Activated CD4-positive, alpha-beta T cell treated with anti-CD3 and anti-CD28 coated beads, Interleukin-2, amount 10 ng/mL, durations not matched to agents 7 days and 5 days (primary cell): Measurements from ENCODE around the gene EVI5L. TPM values are rescaled to one million over a fixed set of nuclear protein-coding genes. Genes with fewer than 3 reads are reported as not detected.

Source experiments
- CTCF ChIA-PET: fragments of 350-600 bp; sonication (Branson Sonifier 250); formaldehyde crosslinking; loops from one replicate; lab custom pipeline; 2021; ENCODE audit warnings: antibody characterized with exemption; lab: Charles Lee
- POLR2A ChIA-PET: fragments of 350-600 bp; sonication (Branson Sonifier 250); formaldehyde crosslinking; loops from one replicate; lab custom pipeline; 2021; ENCODE audit warnings: antibody characterized with exemption; lab: Charles Lee
- DNase-seq: peaks from one replicate; pipeline ENCODE4 v3.0.0-alpha.2; 2020
- H3K27ac Mint-ChIP-seq: one replicate; pipeline ENCODE4 v1.8.0; 2021; ENCODE audit warnings: mild to moderate bottlenecking, moderate library complexity, mixed read lengths
- H3K27me3 Mint-ChIP-seq: one replicate; pipeline ENCODE4 v1.8.0; 2021; ENCODE audit warnings: mixed read lengths
- H3K36me3 Mint-ChIP-seq: one replicate; pipeline ENCODE4 v1.8.0; 2021; ENCODE audit warnings: low read depth, mixed read lengths
- H3K4me1 Mint-ChIP-seq: one replicate; pipeline ENCODE4 v1.8.0; 2021; ENCODE audit warnings: mixed read lengths
- H3K4me3 Mint-ChIP-seq: one replicate; pipeline ENCODE4 v1.8.0; 2021; ENCODE audit warnings: mild to moderate bottlenecking, moderate library complexity, mixed read lengths
- H3K9me3 Mint-ChIP-seq: one replicate; pipeline ENCODE4 v1.8.0; 2021; ENCODE audit warnings: mixed read lengths
- total RNA-seq, 2 experiments: library from RNA; stranded (reverse); gene quantifications; one replicate each; pipeline ENCODE4 v1.2.3, GENCODE V29; 2021

EVI5L gene
- total RNA-seq, 2 experiments from 2014 or later: 9.7 to 11.2 TPM

DNA sequence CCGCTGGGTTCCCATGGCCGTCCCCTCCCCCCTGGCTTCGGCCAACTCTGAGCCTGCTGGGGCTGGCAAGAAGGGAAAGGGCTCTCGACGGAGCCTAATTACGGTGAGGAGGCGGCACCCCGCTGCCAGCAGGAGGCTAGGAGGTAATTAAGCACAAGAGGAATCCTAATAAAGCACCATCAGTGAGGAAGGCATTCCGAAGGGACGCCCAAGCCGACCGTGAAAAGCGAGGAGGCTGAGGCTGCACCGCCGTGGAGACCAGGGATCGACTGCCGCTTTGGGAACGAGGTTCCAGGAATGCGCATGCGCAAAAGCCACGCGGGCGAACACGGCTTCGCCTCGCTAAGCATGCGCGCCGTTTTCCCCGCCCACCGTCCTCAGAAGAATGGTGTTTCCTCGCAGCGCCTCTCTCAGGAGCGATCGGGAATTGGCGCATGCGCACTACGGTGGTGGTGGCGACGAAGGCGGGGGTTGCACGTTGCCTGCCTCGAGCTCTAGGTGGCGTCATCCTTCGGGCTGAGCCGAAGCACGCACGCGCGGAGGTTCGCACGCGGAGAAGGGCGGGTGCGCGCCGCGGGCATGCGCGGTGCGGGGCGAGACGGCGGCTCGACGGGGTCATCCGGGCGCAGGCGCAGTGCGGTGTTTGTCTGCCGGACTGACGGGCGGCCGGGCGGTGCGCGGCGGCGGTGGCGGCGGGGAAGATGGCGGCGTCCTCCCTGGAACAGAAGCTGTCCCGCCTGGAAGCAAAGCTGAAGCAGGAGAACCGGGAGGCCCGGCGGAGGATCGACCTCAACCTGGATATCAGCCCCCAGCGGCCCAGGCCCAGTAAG lies 73.4 kb downstream of the EVI5L start, which contains the start of gene MAP2K7:
Gene MAP2K7 (plus strand): TSS at position 634 of the 830 bp plus-strand sequence. CDS start 68 bp downstream, at position 702.
- peak within 1 kb of the TSS; percentile 94 for H3K27ac Mint-ChIP-seq
- peaks cover 29% of the 10 kb centered on the region for H3K4me1 Mint-ChIP-seq
- H3K9me3 Mint-ChIP-seq: no peaks in the 10 kb centered on the region
- peak; percentile 100 for DNase-seq
- no peaks in the 10 kb centered on the region for H3K27me3 Mint-ChIP-seq
- H3K4me3 Mint-ChIP-seq: peak within 1 kb of the TSS; percentile 81
- POLR2A ChIA-PET: interaction anchor here (0.6 kb wide), 1 partner anchor 543 kb away, joined by 12 read pairs; no protein-coding TSS in a partner anchor
- peaks cover 10% of the 10 kb centered on the region for H3K36me3 Mint-ChIP-seq
- CTCF ChIA-PET: interaction anchor here (0.6 to 1.6 kb wide), 18 partner anchors 8 to 335 kb away, joined by 3 to 19 read pairs (median 4); partner anchors contain the start of genes SNAPC2, TIMM44 and TRAPPC5

DNA sequence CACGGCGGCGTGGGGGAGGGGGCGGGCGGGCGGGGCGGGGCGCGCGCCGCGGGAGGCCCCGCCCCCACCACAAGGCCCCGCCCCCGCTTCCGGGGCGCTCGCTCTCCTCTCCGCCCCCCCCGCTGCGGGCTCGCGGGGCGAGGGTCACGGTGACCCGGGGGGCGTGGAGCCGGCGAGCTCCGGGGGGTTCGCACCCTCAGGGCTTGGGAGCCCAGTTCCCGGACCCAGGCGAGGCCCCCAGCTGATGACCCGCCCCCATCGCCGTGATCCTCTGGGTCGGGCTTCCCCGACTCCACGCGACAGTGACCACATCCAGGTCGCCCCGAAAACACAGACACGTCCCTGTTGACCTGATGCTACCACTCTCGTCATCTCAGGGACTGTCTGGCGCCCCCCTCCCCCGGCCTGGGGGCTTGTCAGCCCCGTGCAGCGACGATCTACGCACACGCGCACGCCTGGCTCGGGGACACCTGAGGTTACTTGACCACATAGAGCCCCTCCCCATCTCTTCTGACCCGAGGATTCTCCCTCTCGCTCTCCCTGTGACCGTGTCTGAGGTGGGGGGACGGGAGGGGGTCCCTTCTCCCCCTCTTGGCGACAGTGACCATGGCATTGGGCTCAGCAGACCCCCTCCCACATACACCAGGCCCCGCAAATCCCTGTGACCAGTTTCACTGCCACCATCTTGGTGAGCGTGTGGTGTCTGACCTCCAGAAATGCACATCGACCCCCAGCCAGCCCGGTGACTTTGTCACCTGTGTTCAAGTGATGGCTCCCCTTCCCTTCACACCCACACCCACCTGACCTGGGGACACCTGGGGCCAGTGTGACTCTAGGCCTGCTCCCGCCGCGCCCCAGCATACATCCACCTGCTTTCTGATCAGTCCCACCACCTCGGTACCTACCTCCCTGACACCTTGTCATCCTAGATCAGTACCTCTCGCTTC lies 74.3 kb downstream of the EVI5L start:
- POLR2A ChIA-PET: interaction anchor here (0.6 kb wide), 1 partner anchor 543 kb away, joined by 12 read pairs; no protein-coding TSS in a partner anchor
- no peaks in the 10 kb centered on the region for H3K27me3 Mint-ChIP-seq
- peak overlapping the region; percentile 94 for H3K27ac Mint-ChIP-seq
- CTCF ChIA-PET: interaction anchor here (0.6 to 1.6 kb wide), 18 partner anchors 8 to 336 kb away, joined by 3 to 19 read pairs (median 4); partner anchors contain the start of genes SNAPC2, TIMM44 and TRAPPC5
- peaks cover 10% of the 10 kb centered on the region for H3K36me3 Mint-ChIP-seq
- H3K4me3 Mint-ChIP-seq: peak overlapping the region; percentile 81
- H3K9me3 Mint-ChIP-seq: no peaks in the 10 kb centered on the region
- peaks cover 29% of the 10 kb centered on the region for H3K4me1 Mint-ChIP-seq
- peak; percentile 69 for DNase-seq

DNA sequence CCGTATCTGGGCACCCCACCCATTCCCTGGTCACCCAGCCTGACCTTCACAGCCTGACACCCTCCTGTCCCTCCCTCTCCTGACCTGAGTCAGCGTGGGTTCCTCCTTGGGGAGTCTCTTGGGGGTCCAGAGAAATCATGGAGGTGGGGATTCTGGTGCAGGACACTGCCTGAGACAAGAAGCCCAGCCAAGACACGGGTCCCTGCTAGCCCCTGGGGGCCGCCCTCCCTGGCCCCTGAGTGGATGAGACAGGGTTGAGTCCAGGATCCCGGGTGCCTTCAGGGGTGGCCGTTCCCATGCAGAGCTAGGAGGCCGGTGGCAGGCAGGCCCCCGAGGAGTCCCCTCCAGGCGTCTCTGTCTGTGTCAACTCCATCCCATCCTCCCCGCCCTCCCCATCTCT lies 75.2 kb downstream of the EVI5L start:
- no peaks in the 10 kb centered on the region for H3K27me3 Mint-ChIP-seq
- CTCF ChIA-PET: interaction anchor here (0.6 kb wide), 1 partner anchor 28 kb away, joined by 3 read pairs; no protein-coding TSS in a partner anchor
- H3K9me3 Mint-ChIP-seq: no peaks in the 10 kb centered on the region
- no peak for DNase-seq
- peak overlapping the region; percentile 94 for H3K27ac Mint-ChIP-seq
- peaks cover 10% of the 10 kb centered on the region for H3K36me3 Mint-ChIP-seq
- peaks cover 29% of the 10 kb centered on the region for H3K4me1 Mint-ChIP-seq
- H3K4me3 Mint-ChIP-seq: peak overlapping the region; percentile 78
- POLR2A ChIA-PET: no interaction called here

DNA sequence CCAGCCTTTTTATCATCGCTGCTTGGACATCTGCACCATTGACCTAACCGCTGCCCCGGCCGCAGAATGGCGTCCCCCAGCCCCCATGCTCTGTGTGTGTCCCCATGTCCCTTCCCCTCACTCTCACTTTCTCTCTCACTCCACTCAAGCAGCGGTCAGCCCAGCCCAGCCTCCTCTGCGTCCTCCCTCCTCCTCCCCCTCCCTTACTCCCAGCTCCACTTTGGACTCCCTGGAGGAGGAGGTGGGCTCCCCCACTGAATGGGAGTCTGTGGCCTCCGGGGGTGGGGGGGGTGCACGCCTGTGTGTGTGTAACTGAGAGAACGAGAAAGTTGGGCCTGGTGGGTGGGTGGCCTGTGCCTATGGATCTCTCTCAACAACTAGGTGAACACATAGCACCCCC lies 75.8 kb downstream of the EVI5L start:
- CTCF ChIA-PET: interaction anchor here (1.3 kb wide), 1 partner anchor 12 kb away, joined by 3 read pairs; no protein-coding TSS in a partner anchor
- Mint-ChIP-seq H3K36me3 (peaks cover 14% of the 10 kb centered on the region), H3K4me3 (peak overlapping the region; percentile 69), H3K27me3 (no peaks in the 10 kb centered on the region), H3K9me3 (no peaks in the 10 kb centered on the region), H3K4me1 (peaks cover 29% of the 10 kb centered on the region), H3K27ac (peak overlapping the region; percentile 70)
- DNase-seq: no peak
- POLR2A ChIA-PET: no interaction called here

DNA sequence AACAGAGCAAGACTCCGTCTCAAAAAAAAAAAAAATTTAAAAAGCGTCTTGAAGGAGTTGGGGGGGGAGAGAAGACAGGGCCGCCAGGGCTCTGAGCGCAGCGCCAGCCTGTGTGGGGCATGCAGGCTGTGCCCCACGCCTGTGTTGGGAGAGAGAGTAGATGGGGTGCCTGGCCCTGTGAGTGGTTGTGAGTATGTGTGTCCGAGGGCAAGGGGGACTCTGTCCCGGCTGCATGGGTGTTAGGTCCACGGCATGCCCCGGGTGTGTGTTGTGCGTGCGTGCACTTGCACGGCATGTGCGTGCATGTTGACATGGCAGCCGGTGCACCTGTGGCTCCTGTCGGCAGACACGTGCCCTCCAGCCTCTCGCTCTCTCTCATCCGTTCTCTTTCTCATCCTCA lies 77.1 kb downstream of the EVI5L start:
- POLR2A ChIA-PET: interaction anchor here (0.6 kb wide), 1 partner anchor 263 kb away, joined by 3 read pairs; no protein-coding TSS in a partner anchor
- Mint-ChIP-seq H3K9me3 (no peaks in the 10 kb centered on the region), H3K36me3 (peaks cover 16% of the 10 kb centered on the region), H3K27me3 (no peaks in the 10 kb centered on the region), H3K27ac (no peak overlapping the region), H3K4me3 (no peak overlapping the region), H3K4me1 (peaks cover 29% of the 10 kb centered on the region)
- CTCF ChIA-PET: interaction anchor here (0.7 to 2.1 kb wide), 3 partner anchors 11 to 1757 kb away, joined by 3 to 10 read pairs (median 3); no protein-coding TSS in a partner anchor
- no peak for DNase-seq

DNA sequence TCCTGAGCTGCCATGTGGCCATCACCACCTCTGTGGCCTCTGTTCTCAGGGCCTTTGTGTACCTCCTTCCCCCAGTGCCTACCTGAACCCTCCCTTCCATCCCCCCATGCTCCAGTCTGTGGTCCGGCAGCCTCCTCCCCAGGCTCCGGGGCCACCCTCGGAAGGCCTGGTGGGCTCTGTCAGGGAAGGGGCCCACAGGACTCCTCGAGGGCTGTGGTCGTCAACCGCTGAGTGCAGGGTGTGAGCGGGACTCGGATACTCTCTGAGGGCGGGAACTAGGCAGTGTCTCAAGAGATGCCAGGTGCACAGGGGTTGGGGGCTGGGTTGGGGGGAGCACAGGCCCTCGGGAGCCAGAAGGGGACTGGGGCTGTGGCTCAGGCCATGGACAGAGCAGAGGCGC lies 77.5 kb downstream of the EVI5L start:
- Mint-ChIP-seq H3K27me3 (no peaks in the 10 kb centered on the region), H3K36me3 (peaks cover 16% of the 10 kb centered on the region), H3K9me3 (no peaks in the 10 kb centered on the region), H3K4me3 (no peak overlapping the region), H3K4me1 (peaks cover 26% of the 10 kb centered on the region), H3K27ac (no peak overlapping the region)
- ChIA-PET CTCF (interaction anchor here (2.1 kb wide), 1 partner anchor 10 kb away, joined by 10 read pairs; no protein-coding TSS in a partner anchor), POLR2A (interaction anchor here (0.6 kb wide), 1 partner anchor 263 kb away, joined by 3 read pairs; no protein-coding TSS in a partner anchor)
- DNase-seq: no peak

DNA sequence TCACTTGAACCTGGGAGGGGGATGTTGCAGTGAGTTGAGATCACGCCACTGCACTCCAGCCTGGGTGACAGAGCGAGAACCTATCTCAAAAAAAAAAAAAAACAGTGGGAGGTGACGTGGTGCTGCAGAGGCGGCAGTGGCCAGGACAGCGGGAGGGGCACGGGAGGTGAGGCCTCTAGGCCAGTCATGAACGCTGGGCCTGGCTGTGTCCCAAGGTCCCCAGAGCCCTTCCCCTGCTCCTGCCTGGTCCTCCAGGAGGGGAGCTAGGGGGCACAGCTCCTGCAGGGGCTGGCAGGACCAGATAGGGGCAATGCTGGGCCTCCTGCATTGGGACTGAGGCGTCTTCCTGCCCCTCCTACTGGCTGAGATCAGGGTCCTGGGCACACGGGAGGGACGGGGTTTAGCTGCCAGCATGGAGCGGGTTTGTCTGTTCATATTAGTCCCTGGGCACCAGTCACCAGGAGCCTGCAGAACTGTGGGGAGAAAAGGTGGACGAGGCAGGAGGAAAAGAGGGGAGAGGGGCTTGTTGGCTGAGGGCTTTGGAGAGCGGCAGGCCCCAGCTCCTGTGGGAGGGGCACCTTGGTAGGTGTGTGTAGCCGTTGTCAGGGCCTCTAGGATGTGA lies 78.2 kb downstream of the EVI5L start:
- no peak for DNase-seq
- H3K9me3 Mint-ChIP-seq: no peaks in the 10 kb centered on the region
- no peak overlapping the region for H3K4me3 Mint-ChIP-seq
- peak overlapping the region; percentile 36 for H3K27ac Mint-ChIP-seq
- peaks cover 21% of the 10 kb centered on the region for H3K4me1 Mint-ChIP-seq
- peaks cover 20% of the 10 kb centered on the region for H3K36me3 Mint-ChIP-seq
- ChIA-PET POLR2A (no interaction called here), CTCF (interaction anchor here (0.6 to 2.1 kb wide), 3 partner anchors 10 to 413 kb away, joined by 4 to 10 read pairs (median 7); partner anchors contain the start of gene SNAPC2)
- no peaks in the 10 kb centered on the region for H3K27me3 Mint-ChIP-seq

DNA sequence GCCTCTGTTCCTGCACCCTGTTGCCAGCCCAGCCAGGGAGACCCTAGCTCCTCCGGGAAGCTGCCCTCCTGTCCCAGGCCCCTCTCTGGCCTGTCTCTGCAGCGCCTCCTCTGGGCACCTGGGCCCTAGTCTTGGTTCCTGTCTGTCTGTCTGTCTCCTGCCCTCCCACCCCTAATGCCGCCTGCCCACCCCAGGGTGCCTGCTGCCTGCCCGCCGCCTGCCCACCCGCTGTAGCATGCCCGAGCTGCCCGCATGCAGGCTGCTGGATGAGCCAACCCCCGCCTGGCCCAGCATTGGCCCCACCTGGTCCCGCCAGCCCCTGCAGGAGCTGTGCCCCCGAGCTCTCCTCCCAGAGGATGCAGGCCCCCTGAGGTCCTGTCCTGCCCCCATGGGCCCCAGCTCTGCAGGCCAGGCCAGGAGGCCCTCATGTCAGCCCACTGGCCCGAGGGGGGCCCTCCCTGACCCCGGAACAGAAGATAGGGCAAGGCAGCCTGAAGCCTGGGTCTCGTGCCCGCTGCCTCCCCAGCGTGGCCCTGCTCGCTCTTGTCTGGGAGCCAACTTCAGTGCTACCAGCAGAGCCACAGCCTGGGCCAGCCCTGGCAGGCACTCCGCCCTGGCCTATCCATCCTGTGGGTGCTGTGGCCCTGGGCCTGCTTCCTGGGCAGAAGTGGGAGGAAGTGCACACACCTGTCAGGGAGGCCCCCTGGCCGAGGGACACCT lies 78.9 kb downstream of the EVI5L start:
- DNase-seq: no peak
- Mint-ChIP-seq H3K9me3 (no peaks in the 10 kb centered on the region), H3K27ac (no peak overlapping the region), H3K27me3 (no peaks in the 10 kb centered on the region), H3K4me1 (peaks cover 21% of the 10 kb centered on the region), H3K4me3 (no peak overlapping the region), H3K36me3 (peaks cover 20% of the 10 kb centered on the region)
- POLR2A ChIA-PET: no interaction called here
- CTCF ChIA-PET: interaction anchor here (0.6 to 2.1 kb wide), 3 partner anchors 9 to 414 kb away, joined by 4 to 10 read pairs (median 7); partner anchors contain the start of gene SNAPC2

DNA sequence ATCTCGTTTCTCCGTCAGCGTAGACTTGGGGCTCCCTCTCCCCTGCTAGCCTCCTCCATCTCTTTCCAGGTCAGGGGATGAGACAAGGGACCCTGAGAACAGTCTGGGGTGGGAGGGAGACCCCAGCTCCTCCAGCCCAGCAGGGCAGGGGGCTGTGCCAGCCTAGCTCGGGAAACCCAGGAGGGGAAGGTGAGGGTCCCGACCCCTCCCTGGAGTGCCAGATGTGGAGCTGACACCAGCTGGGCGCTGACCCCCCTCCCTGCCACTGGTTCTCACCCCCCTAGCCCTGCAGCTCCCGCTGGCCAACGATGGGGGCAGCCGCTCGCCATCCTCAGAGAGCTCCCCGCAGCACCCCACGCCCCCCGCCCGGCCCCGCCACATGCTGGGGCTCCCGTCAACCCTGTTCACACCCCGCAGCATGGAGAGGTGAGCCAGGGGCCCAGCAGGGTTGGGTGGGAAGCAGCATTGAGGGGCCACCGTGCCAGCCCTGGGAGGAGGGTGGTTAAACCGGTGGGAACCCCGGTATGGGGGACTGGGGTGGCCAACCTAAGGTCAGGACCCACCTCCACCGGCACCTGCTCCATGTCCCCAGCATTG lies 79.6 kb downstream of the EVI5L start:
- Mint-ChIP-seq H3K27ac (no peak overlapping the region), H3K36me3 (peaks cover 19% of the 10 kb centered on the region), H3K27me3 (no peaks in the 10 kb centered on the region), H3K4me1 (peaks cover 20% of the 10 kb centered on the region), H3K4me3 (no peak overlapping the region), H3K9me3 (no peaks in the 10 kb centered on the region)
- DNase-seq: no peak
- ChIA-PET POLR2A (no interaction called here), CTCF (interaction anchor here (2.1 kb wide), 2 partner anchors 8 to 11 kb away, joined by 7 to 10 read pairs; partner anchors contain the start of gene SNAPC2)

DNA sequence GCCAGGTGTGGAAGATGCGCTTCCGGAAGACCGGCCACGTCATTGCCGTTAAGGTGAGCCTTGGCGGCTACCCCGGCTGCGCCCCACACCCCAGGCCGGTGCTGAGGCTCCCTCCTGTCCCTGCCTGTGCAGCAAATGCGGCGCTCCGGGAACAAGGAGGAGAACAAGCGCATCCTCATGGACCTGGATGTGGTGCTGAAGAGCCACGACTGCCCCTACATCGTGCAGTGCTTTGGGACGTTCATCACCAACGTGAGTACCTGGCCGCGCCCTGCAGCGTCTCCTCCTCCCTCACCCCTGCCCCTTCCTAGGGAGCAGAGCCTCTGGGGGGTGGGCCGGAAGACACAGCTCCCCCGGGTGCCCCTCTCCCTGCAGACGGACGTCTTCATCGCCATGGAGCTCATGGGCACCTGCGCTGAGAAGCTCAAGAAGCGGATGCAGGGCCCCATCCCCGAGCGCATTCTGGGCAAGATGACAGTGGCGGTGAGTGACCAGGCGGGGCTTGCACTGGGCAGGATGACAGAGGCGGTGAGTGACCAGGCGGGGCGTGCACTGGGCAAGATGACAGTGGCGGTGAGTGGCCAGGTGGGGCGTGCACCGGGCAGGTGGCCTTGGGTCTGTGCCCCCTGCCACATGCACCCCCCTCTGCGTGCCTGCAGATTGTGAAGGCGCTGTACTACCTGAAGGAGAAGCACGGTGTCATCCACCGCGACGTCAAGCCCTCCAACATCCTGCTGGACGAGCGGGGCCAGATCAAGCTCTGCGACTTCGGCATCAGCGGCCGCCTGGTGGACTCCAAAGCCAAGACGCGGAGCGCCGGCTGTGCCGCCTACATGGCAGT lies 80.5 kb downstream of the EVI5L start:
- H3K9me3 Mint-ChIP-seq: no peaks in the 10 kb centered on the region
- H3K4me3 Mint-ChIP-seq: no peak overlapping the region
- CTCF ChIA-PET: interaction anchor here (1.4 to 2.1 kb wide), 3 partner anchors 10 to 230 kb away, joined by 3 to 7 read pairs (median 7); partner anchors contain the start of genes SNAPC2 and TRAPPC5
- H3K4me1 Mint-ChIP-seq: peaks cover 14% of the 10 kb centered on the region
- peaks cover 12% of the 10 kb centered on the region for H3K36me3 Mint-ChIP-seq
- POLR2A ChIA-PET: no interaction called here
- no peak overlapping the region for H3K27ac Mint-ChIP-seq
- no peak for DNase-seq
- H3K27me3 Mint-ChIP-seq: peaks cover 9% of the 10 kb centered on the region
